GM12864 (cell line): Measurements from ENCODE around the gene IPCEF1.

ENCODE experiments used
- DNase-seq: peaks from one replicate; pipeline ENCODE4 v3.0.0-alpha.2; 2011; ENCODE audit warnings: low read depth
- H3K4me3 ChIP-seq: 2 replicates; pipeline ENCODE4 v1.5.1; 2011; ENCODE audit warnings: mild to moderate bottlenecking, low read depth, low read length, control low read depth
- TF ChIP-seq, protein P1 (sequence below): IDR thresholded peaks from 2 replicates; pipeline ENCODE4 v1.5.1; 2011; ENCODE audit warnings: low read depth, mild to moderate bottlenecking, moderate library complexity, low read length, control low read depth, inconsistent platforms; ENCODE audit errors: missing control alignments

Gene IPCEF1

DNA sequence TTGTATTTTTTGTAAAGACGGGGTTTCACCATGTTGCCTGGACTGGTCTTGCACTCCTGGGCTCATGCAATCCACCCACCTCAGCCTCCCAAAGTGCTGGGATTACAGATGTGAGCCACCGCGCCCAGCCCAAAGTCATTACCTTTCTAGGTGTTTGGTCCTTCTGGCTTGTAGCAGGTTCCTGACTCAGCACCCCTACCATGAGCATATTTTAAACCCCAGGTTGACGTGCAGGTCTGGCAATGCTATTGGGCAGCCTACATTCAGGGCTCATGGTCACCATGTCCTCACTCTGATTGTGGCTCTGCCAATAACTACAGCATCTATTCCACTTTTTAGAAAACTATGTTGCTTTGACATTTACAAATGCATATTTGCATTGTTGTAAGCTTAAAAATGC lies 59.4 kb downstream of the IPCEF1 start:
- no peak overlapping the region for H3K4me3 ChIP-seq
- TF ChIP-seq, protein P1, sequence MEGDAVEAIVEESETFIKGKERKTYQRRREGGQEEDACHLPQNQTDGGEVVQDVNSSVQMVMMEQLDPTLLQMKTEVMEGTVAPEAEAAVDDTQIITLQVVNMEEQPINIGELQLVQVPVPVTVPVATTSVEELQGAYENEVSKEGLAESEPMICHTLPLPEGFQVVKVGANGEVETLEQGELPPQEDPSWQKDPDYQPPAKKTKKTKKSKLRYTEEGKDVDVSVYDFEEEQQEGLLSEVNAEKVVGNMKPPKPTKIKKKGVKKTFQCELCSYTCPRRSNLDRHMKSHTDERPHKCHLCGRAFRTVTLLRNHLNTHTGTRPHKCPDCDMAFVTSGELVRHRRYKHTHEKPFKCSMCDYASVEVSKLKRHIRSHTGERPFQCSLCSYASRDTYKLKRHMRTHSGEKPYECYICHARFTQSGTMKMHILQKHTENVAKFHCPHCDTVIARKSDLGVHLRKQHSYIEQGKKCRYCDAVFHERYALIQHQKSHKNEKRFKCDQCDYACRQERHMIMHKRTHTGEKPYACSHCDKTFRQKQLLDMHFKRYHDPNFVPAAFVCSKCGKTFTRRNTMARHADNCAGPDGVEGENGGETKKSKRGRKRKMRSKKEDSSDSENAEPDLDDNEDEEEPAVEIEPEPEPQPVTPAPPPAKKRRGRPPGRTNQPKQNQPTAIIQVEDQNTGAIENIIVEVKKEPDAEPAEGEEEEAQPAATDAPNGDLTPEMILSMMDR: no peak
- DNase-seq: no peak

DNA sequence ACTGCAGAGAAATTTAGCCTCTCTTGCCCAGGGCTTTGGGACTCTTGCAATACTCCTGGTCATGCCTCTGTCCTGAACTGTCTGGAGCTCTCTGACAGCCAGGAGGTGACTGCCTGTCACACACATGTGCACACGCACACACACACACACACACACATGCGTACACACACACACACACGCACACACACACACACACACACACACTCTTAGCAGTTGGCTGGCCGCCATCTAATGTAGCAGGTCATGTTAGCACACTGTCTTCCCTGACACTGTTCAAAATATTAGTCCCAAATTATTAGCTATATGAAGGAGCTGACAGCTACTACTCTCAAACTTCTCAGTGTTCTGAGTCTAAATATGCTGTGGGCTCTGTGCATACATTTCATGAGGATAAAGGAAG lies 60.9 kb downstream of the IPCEF1 start:
- no peak for DNase-seq
- TF ChIP-seq, protein P1: no peak
- H3K4me3 ChIP-seq: no peak overlapping the region

DNA sequence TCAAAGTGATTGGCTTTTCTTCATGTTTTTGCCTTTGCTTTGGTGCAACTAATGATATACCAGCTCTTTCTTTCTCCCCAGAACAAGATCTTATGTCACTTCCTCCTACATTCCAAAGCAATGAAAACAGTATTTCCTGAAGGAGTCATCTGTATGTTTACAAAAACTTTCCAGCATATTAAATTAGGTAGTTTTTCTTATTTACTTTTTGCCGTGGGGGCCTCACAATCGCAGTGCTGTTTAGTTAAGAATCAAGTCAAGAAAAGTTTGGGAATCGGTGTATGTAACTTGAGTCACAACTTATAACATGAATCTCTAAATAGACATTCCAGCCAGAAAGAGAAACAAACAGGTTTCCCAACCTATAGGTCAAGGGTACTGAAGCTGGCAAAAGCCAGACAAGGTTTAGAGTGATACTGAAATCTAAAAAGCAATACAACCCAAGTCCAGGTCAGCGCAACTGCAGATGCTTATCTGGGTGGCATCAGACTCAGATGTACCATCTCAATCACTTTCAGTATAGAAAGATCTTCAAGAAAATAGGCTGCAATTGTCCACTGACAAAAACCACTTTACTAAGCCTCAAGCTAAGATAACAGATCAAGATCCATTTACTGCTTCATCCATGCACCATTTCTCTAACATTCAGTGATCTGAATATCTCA lies 63.6 kb downstream of the IPCEF1 start:
- DNase-seq: no peak
- H3K4me3 ChIP-seq: no peak overlapping the region
- TF ChIP-seq, protein P1: no peak

DNA sequence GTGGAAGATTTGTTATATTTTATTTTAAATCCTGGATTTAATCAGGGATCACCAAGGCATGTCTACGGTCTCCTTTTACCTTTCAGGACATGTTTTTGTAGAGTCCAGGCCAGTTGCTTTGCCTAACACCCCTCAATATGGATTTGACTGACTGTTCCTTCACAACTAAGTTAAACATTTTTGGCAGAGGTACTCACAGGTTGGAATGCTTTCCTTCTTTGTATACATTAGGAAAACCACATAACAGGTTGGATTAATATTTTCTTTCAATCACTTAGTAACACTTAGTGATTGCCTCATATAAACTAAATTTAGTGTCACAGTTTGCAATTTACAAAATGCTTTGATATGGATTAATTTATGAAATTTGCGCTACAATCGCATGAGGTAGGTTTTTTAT lies 64.5 kb downstream of the IPCEF1 start:
- no peak for DNase-seq

DNA sequence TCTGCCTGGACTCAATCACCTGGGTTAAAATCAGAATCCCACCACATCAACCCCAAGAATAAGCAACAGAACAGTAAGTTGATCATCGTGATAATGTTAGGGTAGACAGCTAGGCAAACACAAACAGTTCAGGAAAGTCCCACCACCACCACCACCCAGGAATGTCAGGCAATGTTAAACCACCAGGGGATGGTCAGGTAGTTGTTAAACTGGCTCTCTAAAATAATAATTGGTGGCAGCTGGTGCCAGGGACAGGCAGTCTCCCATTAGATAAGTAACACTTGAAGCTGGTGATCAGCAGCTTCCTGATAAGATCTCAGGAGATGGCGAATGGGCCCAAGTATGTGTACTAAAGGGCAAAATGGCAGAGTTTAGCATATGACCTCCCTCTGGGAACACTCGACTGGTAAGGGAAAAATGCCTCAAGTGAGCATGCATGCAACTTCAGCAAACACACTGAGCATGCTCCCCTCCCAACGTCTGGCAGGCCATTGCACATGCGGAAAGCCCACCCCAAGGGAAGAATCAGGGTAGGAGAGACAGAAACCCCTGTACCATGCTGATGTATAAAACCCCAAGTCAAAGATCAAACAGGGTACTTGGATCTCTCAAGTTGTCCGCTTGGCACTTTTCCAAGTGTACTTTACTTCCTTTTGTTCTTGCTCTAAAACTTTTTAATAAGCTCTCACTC lies 66.6 kb downstream of the IPCEF1 start:
- no peak overlapping the region for H3K4me3 ChIP-seq
- DNase-seq: no peak
- TF ChIP-seq, protein P1: no peak

More for the DNA sequence above, 64.5 kb downstream of the IPCEF1 start:
- TF ChIP-seq, protein P1: no peak
- H3K4me3 ChIP-seq: no peak overlapping the region

DNA sequence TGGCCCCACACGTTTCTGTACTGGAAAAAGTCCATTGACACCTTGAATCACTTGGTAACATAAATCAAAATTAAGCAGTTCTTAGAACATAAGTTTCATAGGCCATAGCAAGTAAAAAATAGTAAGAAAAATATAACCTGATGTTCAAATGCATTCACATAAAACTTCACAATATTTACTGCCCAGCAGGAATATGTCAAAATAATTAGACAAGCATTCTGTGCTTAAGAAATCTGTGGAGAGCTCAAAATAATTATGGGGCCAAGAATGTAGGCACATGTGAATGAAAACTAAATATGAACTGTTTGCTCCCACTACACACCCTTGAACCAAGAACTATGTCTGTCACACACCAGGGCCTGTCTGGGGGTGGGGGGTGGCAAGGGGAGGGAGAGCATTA lies 70.8 kb downstream of the IPCEF1 start:
- TF ChIP-seq, protein P1: no peak

More for the DNA sequence above, 70.8 kb downstream of the IPCEF1 start:
- no peak overlapping the region for H3K4me3 ChIP-seq
- DNase-seq: no peak
